ENCODE data around the gene LCK. TPM values are rescaled to one million over a fixed set of nuclear protein-coding genes. Genes with fewer than 3 reads are reported as not detected.
A peak's percentile ranks its signal among the peaks of the same experiment; 100 is the strongest.

LCK gene
- total RNA-seq, 2 donors from 2014 or later: 1.8 to 4.4 TPM

DNA sequence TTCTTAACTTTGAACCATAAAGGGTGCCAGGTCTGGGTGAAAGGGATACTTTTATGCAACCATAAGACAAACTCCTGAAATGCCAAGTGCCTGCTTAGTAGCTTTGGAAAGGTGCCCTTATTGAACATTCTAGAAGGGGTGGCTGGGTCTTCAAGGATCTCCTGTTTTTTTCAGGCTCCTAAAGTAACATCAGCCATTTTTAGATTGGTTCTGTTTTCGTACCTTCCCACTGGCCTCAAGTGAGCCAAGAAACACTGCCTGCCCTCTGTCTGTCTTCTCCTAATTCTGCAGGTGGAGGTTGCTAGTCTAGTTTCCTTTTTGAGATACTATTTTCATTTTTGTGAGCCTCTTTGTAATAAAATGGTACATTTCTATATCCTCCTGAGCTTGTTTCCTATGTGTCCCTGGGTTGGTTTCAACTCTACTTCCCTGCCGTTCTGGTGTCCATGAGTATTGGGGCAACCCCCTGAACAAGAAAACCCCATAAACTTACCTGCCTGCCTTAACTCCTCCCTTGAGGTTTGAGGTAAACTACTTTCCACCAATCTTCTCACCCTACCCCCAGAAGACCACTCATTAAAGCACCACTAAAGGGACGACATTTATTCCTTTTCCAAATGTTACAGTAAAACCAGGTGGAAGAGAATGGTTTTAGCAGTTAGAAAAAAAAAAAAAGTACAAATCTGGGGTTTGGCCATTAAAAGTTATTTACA lies 82.3 kb downstream of the LCK start:
- Mint-ChIP-seq H3K27me3 (ENCODE audit: insufficient read depth) (peaks cover 13% of the 10 kb centered on the region), H3K27ac (peak overlapping the region; percentile 89), H3K36me3 (ENCODE audit: low read depth) (peaks cover 55% of the 10 kb centered on the region), H3K9me3 (no peaks in the 10 kb centered on the region), H3K4me1 (peaks cover 25% of the 10 kb centered on the region), H3K4me3 (peak overlapping the region; percentile 89)
- Histone ChIP-seq H3K27me3 (ENCODE audit: control insufficient read depth, insufficient read depth, low read length, poor library complexity, severe bottlenecking) (peaks cover 9% of the 10 kb centered on the region), H3K27ac (ENCODE audit: low read depth, low read length) (no peak overlapping the region), H3K9ac (ENCODE audit: extremely low read depth, low read length, poor library complexity, severe bottlenecking) (peak overlapping the region; percentile 94), H3K4me3 (ENCODE audit: low read length) (peak overlapping the region; percentile 97), H3K36me3 (ENCODE audit: control insufficient read depth, insufficient read depth, low read length) (peaks cover 65% of the 10 kb centered on the region), H3K4me1 (ENCODE audit: control insufficient read depth, insufficient read depth, low read length) (no peaks in the 10 kb centered on the region), H3K9me3 (ENCODE audit: control insufficient read depth, low read length) (no peaks in the 10 kb centered on the region)
- 90 to 92% methylated on average over 2 of the region's 3 CpGs for WGBS, 2 experiments (ENCODE audit: insufficient coverage in 1 of 2, insufficient read length in 1 of 2)
- DNase-seq: no peak
- no peak for TF ChIP-seq CTCF (conservative IDR thresholded peaks at IDR 0.05)

GRCh38 chr1:32334274-32334861 lies 83.3 kb downstream of the LCK start:
- Mint-ChIP-seq H3K27me3 (ENCODE audit: insufficient read depth) (peaks cover 18% of the 10 kb centered on the region), H3K4me1 (peaks cover 26% of the 10 kb centered on the region), H3K4me3 (peak overlapping the region; percentile 89), H3K9me3 (no peaks in the 10 kb centered on the region), H3K36me3 (ENCODE audit: low read depth) (peaks cover 46% of the 10 kb centered on the region), H3K27ac (peak overlapping the region; percentile 94)
- peak overlapping the region; percentile 96 for H3K27ac ChIP-seq (ENCODE audit: low read depth, low read length)
- peaks cover 9% of the 10 kb centered on the region for H3K27me3 ChIP-seq (ENCODE audit: control insufficient read depth, insufficient read depth, low read length, poor library complexity, severe bottlenecking)
- peak overlapping the region; percentile 94 for H3K9ac ChIP-seq (ENCODE audit: extremely low read depth, low read length, poor library complexity, severe bottlenecking)
- peak overlapping the region; percentile 97 for H3K4me3 ChIP-seq (ENCODE audit: low read length)
- no peaks in the 10 kb centered on the region for H3K9me3 ChIP-seq (ENCODE audit: control insufficient read depth, low read length)
- TF ChIP-seq CTCF (conservative IDR thresholded peaks at IDR 0.05): no peak
- peaks cover 55% of the 10 kb centered on the region for H3K36me3 ChIP-seq (ENCODE audit: control insufficient read depth, insufficient read depth, low read length)
- no peak for DNase-seq
- 48% methylated on average over 4 to 9 of the region's 9 CpGs for WGBS, 2 experiments (ENCODE audit: insufficient coverage in 1 of 2, insufficient read length in 1 of 2)
- no peaks in the 10 kb centered on the region for H3K4me1 ChIP-seq (ENCODE audit: control insufficient read depth, insufficient read depth, low read length)

GRCh38 chr1:32334864-32335534 lies 83.9 kb downstream of the LCK start:
- Histone ChIP-seq H3K4me3 (ENCODE audit: low read length) (peak overlapping the region; percentile 97), H3K27ac (ENCODE audit: low read depth, low read length) (peak overlapping the region; percentile 96), H3K4me1 (ENCODE audit: control insufficient read depth, insufficient read depth, low read length) (no peaks in the 10 kb centered on the region), H3K36me3 (ENCODE audit: control insufficient read depth, insufficient read depth, low read length) (peaks cover 49% of the 10 kb centered on the region), H3K9ac (ENCODE audit: extremely low read depth, low read length, poor library complexity, severe bottlenecking) (peak overlapping the region; percentile 94), H3K27me3 (ENCODE audit: control insufficient read depth, insufficient read depth, low read length, poor library complexity, severe bottlenecking) (peaks cover 9% of the 10 kb centered on the region), H3K9me3 (ENCODE audit: control insufficient read depth, low read length) (no peaks in the 10 kb centered on the region)
- H3K9me3 Mint-ChIP-seq: no peaks in the 10 kb centered on the region
- peaks cover 26% of the 10 kb centered on the region for H3K4me1 Mint-ChIP-seq
- peak; percentile 67 for DNase-seq
- peak; percentile 78 for TF ChIP-seq CTCF (conservative IDR thresholded peaks at IDR 0.05)
- peaks cover 41% of the 10 kb centered on the region for H3K36me3 Mint-ChIP-seq (ENCODE audit: low read depth)
- 0 to 1% methylated on average over 13 to 46 of the region's 46 CpGs for WGBS, 2 experiments (ENCODE audit: insufficient coverage in 1 of 2, insufficient read length in 1 of 2)
- peaks cover 23% of the 10 kb centered on the region for H3K27me3 Mint-ChIP-seq (ENCODE audit: insufficient read depth)
- H3K4me3 Mint-ChIP-seq: peak overlapping the region; percentile 89
- peak overlapping the region; percentile 94 for H3K27ac Mint-ChIP-seq

Data from endodermal cell (in vitro differentiated cells).